ENCODE data around the gene OPRPN.

OPRPN gene, protein sequence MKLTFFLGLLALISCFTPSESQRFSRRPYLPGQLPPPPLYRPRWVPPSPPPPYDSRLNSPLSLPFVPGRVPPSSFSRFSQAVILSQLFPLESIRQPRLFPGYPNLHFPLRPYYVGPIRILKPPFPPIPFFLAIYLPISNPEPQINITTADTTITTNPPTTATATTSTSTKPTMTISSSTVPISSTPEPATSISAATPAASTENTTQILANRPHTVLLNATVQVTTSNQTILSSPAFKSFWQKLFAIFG

DNA sequence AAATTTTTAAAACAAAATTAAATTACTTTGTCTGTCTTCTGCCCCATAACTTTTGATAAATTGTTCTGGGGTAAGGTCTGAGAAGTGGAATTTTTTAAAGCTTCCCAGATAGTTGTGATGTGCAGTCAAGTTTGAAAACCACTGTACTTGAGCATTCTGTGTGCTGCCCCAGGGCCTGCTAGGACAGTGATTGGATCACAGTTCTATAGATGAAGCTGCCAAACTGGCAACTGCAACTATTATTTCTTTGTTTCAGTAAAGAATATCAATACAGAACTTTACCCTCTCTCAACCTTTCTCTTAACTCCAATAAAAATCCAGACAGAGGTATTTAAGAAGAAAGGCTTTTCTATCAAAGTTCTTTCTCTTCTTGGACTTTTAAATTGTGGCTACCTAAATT is at the start of gene OPRPN:
OPRPN (plus strand) TSS at position 361 of the 400 bp plus-strand sequence. CDS start 1,346 bp downstream, outside the sequence.
- DNase-seq (ENCODE audit: low read depth): no peak
- no peak for TF ChIP-seq CTCF (IDR thresholded peaks at IDR 0.05; ENCODE audit: low read depth, low read length, missing control alignments)
- no peak within 1 kb of the TSS for H3K4me3 ChIP-seq (ENCODE audit: low read depth, low read length)

GRCh38 chr4:70356185-70356584 is 41.6 kb upstream of the OPRPN start:
- DNase-seq (ENCODE audit: low read depth): no peak
- no peak overlapping the region for H3K4me3 ChIP-seq (ENCODE audit: low read depth, low read length)
- TF ChIP-seq CTCF (IDR thresholded peaks at IDR 0.05; ENCODE audit: low read depth, low read length, missing control alignments): no peak

DNA sequence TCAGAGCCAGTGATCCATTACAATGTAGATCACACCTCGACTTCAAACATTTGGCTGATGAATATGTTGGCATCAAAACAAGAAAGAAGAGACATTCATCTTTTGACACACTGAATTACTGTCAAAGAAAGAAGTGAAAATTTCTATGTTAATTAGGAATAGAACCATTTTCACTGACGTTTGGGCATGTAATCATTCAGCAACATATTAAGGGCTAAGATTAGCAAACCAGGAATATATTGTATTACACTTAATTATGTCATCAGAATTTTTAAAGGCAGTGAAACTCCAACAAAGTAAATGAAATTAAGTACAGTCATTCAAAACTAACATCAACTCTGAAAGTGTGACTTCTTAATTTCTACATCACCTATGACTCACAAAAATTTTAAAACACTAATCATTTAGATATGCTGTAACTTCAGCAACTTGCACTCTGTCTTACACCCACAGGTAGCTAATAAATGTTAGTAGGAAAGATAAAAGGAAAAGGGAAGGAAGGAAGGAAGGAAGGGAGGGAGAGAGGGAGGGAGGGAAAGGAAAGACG is 38.6 kb upstream of the OPRPN start:
- no peak for TF ChIP-seq CTCF (IDR thresholded peaks at IDR 0.05; ENCODE audit: low read depth, low read length, missing control alignments)
- DNase-seq (ENCODE audit: low read depth): no peak
- H3K4me3 ChIP-seq (ENCODE audit: low read depth, low read length): no peak overlapping the region

- TF ChIP-seq CTCF (IDR thresholded peaks at IDR 0.05; ENCODE audit: low read depth, low read length, missing control alignments): no peak
- no peak for DNase-seq (ENCODE audit: low read depth)
- no peak within 1 kb of the TSS for H3K4me3 ChIP-seq (ENCODE audit: low read depth, low read length)
Measured at GRCh38 chr4:70360460-70360859, 37.3 kb upstream of the OPRPN start, which contains the start of gene SMR3A. Gene SMR3A, plus strand, starts transcription at chr4:70360760. Its CDS starts 1,356 bp downstream, at chr4:70362116.

DNA sequence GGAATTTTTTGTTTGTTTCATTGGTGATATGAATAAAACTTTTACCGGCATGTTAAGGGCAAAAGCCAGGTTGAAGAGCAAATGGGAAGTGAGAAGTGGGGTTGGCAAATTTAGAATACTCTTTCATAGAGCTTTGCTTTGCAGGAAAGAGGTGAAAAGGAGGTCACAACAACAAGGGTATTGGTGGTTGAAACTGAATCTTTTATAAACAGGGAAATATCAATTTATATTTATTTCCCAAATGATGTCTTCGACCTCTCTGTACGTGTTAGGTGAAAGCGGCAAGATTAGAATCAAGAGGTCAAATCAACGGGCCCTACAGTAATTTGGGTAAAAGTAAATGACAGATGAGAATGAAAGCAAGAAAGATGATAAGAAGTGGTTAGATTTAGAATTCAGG is 33.7 kb upstream of the OPRPN start:
- H3K4me3 ChIP-seq (ENCODE audit: low read depth, low read length): no peak overlapping the region

DNA sequence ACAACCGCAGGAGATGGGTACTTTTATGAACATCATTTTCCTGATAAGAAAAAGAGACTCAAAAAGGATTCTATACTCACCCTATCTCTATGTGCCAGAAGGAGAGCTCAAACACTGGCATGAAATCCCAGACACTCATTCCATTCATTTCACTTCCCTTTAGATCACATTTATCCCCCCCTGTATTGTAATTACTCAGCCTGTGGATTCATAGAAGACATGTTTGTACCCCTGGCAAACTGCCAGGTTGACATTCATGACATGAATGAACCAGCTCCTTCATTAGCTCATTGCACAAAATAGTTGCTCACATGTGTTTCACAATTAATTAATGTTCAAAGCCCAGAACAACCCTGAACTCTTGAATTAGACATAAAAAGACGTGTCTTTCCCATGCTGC is 32.3 kb upstream of the OPRPN start:
- H3K4me3 ChIP-seq (ENCODE audit: low read depth, low read length): no peak overlapping the region
- DNase-seq (ENCODE audit: low read depth): no peak
- no peak for TF ChIP-seq CTCF (IDR thresholded peaks at IDR 0.05; ENCODE audit: low read depth, low read length, missing control alignments)

More for the DNA sequence above, 33.7 kb upstream of the OPRPN start:
- DNase-seq (ENCODE audit: low read depth): no peak
- TF ChIP-seq CTCF (IDR thresholded peaks at IDR 0.05; ENCODE audit: low read depth, low read length, missing control alignments): no peak

DNA sequence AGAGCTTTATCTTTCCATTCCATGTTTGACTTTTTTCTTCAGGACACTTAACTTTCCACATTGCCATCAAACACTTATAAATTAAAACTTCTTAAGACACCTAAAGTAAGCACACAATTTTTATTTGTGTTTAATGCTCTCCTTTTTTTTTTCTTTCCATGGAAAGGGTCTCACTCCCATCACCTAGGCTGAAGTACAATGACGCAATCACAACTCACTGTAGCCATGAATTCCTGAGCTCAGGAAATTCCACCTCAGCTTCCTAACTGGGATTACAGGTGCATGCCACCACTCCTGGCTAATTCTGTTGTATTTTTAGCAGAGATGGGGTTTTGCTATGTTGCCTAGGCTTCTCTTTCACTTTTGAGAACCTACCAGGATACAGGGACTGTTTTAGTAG is 29.9 kb upstream of the OPRPN start:
- TF ChIP-seq CTCF (IDR thresholded peaks at IDR 0.05; ENCODE audit: low read depth, low read length, missing control alignments): no peak
- H3K4me3 ChIP-seq (ENCODE audit: low read depth, low read length): no peak overlapping the region
- DNase-seq (ENCODE audit: low read depth): no peak
